ENCODE measurements around the gene IGFBP3. TPM values are rescaled to one million over a fixed set of nuclear protein-coding genes. Genes with fewer than 3 reads are reported as not detected.
"Not testable (repeated sequence)": the region's sequence is repeated elsewhere in the genome, so short reads cannot be mapped to it uniquely, and the experiment has no call there.

Gene IGFBP3
- total RNA-seq, 4 donors from 2014 or later: 60.6 to 187 (median 104) TPM

- H3K4me1 ChIP-seq: no peaks in the 10 kb centered on the region
- no peak overlapping the region for H3K27ac ChIP-seq (replicated peaks in 1 of 4)
- intact Hi-C loops (cut with DNase I): no loop called here
- H3K4me3 ChIP-seq: no peak overlapping the region
- WGBS: 93% methylated on average over 7 of the region's 7 CpGs
- no peaks in the 10 kb centered on the region for H3K9me3 ChIP-seq
- H3K36me3 ChIP-seq: no peaks in the 10 kb centered on the region
- DNase-seq (ENCODE audit: extremely low spot score): peak; percentile 89
- H3K27me3 ChIP-seq: no peaks in the 10 kb centered on the region
- no peak for TF ChIP-seq POLR2AphosphoS5 (IDR thresholded peaks at IDR 0.05)
- no peak for TF ChIP-seq POLR2A (IDR thresholded peaks at IDR 0.05; ENCODE audit: low read depth)
- TF ChIP-seq, protein P1, sequence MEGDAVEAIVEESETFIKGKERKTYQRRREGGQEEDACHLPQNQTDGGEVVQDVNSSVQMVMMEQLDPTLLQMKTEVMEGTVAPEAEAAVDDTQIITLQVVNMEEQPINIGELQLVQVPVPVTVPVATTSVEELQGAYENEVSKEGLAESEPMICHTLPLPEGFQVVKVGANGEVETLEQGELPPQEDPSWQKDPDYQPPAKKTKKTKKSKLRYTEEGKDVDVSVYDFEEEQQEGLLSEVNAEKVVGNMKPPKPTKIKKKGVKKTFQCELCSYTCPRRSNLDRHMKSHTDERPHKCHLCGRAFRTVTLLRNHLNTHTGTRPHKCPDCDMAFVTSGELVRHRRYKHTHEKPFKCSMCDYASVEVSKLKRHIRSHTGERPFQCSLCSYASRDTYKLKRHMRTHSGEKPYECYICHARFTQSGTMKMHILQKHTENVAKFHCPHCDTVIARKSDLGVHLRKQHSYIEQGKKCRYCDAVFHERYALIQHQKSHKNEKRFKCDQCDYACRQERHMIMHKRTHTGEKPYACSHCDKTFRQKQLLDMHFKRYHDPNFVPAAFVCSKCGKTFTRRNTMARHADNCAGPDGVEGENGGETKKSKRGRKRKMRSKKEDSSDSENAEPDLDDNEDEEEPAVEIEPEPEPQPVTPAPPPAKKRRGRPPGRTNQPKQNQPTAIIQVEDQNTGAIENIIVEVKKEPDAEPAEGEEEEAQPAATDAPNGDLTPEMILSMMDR (IDR thresholded peaks at IDR 0.05): no peak
- TF ChIP-seq EP300 (IDR thresholded peaks at IDR 0.05): no peak
Measured at GRCh38 chr7:45968312-45968711, 47.2 kb upstream of the IGFBP3 start.

DNA sequence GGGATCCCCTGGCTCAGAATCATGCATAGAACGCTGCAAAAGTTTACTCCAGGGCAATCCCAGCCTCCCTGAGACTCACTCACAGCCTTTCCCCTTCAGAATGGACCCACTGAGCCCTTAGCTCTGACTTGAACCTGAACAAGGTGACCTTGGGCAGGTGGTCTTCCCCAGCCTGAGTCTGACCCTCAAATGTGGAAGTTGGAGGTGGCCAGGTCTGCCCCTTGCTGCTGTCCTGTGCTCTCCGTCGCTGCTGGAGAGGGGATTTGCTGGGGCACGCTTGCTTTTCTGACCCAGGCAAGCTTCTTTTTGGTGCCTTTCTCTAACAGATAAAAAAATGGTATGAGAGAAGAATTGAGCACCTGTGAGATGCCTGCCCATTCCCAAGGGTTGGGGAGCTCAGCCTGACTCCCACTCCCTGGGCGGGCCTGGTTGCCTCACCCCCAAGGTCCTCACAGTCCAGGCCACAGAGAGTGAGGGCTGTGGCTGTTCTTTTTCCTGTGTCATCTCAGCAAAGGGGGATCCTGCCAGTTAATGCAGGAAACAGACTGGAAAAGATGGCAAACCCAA, 46.6 kb upstream of the IGFBP3 start:
- intact Hi-C loops (cut with DNase I): no loop called here
- H3K27me3 ChIP-seq: no peaks in the 10 kb centered on the region
- WGBS: 100% methylated on average over 1 of the region's 5 CpGs

GRCh38 chr7:45962861-45963260, 41.8 kb upstream of the IGFBP3 start:
- H3K27me3 ChIP-seq: no peaks in the 10 kb centered on the region
- 88% methylated on average over 3 of the region's 6 CpGs for WGBS
- H3K4me1 ChIP-seq: no peaks in the 10 kb centered on the region
- no peak overlapping the region for H3K4me3 ChIP-seq
- no peak for TF ChIP-seq POLR2AphosphoS5 (IDR thresholded peaks at IDR 0.05)
- TF ChIP-seq EP300 (IDR thresholded peaks at IDR 0.05): no peak
- no peaks in the 10 kb centered on the region for H3K9me3 ChIP-seq
- intact Hi-C loops (cut with DNase I): no loop called here
- H3K27ac ChIP-seq (replicated peaks in 1 of 4): no peak overlapping the region
- H3K36me3 ChIP-seq: no peaks in the 10 kb centered on the region
- DNase-seq (ENCODE audit: extremely low spot score): no peak

More for the DNA sequence above, 46.6 kb upstream of the IGFBP3 start:
- H3K27ac ChIP-seq (replicated peaks in 1 of 4): no peak overlapping the region
- H3K9me3 ChIP-seq: no peaks in the 10 kb centered on the region
- DNase-seq (ENCODE audit: extremely low spot score): peak; percentile 55
- no peak overlapping the region for H3K4me3 ChIP-seq
- no peak for TF ChIP-seq EP300 (IDR thresholded peaks at IDR 0.05)
- no peak for TF ChIP-seq POLR2AphosphoS5 (IDR thresholded peaks at IDR 0.05)
- TF ChIP-seq POLR2A (IDR thresholded peaks at IDR 0.05; ENCODE audit: low read depth): no peak
- TF ChIP-seq, protein P1 (IDR thresholded peaks at IDR 0.05): no peak
- H3K4me1 ChIP-seq: no peaks in the 10 kb centered on the region
- H3K36me3 ChIP-seq: no peaks in the 10 kb centered on the region

DNA sequence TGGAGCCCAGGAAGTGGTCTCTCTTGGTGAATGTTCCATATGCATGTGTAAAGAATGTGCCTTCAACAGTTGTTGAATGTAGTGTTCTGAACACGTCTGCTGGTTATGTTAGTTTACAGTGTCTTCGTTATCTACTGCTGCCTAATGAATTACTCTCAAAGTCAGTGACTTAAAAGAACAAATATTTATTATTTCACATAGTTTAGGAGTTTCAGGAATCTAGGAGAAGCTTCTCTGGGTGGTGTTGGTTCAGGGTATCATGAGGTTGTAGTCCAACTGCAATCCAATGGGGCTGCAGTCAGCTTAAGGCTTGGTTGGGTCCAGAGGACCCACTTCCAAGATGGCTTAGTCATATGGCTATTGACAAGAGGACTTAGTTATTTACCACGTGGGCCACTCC, 36.6 kb upstream of the IGFBP3 start:
- H3K27me3 ChIP-seq: no peaks in the 10 kb centered on the region
- no peak for DNase-seq (ENCODE audit: extremely low spot score)
- intact Hi-C loops (cut with DNase I): no loop called here
- TF ChIP-seq EP300 (IDR thresholded peaks at IDR 0.05): no peak
- no peak for TF ChIP-seq POLR2AphosphoS5 (IDR thresholded peaks at IDR 0.05)
- TF ChIP-seq, protein P1 (IDR thresholded peaks at IDR 0.05): no peak
- no peak for TF ChIP-seq POLR2A (IDR thresholded peaks at IDR 0.05; ENCODE audit: low read depth)
- H3K9me3 ChIP-seq: peaks cover 0 to 19% (median 3%) of the 10 kb centered on the region in 4 donors
- 96% methylated on average over 2 of the region's 3 CpGs for WGBS
- no peaks in the 10 kb centered on the region for H3K4me1 ChIP-seq
- H3K27ac ChIP-seq (replicated peaks in 1 of 4): no peak overlapping the region
- no peak overlapping the region for H3K4me3 ChIP-seq
- no peaks in the 10 kb centered on the region for H3K36me3 ChIP-seq

GRCh38 chr7:45955286-45955685, 34.2 kb upstream of the IGFBP3 start:
- no peak overlapping the region for H3K27ac ChIP-seq (replicated peaks in 1 of 4)
- intact Hi-C loops (cut with DNase I): no loop called here
- H3K36me3 ChIP-seq: no peaks in the 10 kb centered on the region
- H3K4me3 ChIP-seq: no peak overlapping the region
- no peaks in the 10 kb centered on the region for H3K4me1 ChIP-seq
- WGBS: 92% methylated on average over 1 of the region's 1 CpG
- H3K27me3 ChIP-seq: no peaks in the 10 kb centered on the region
- H3K9me3 ChIP-seq: peaks cover 0 to 19% (median 3%) of the 10 kb centered on the region in 4 donors
- DNase-seq (ENCODE audit: extremely low spot score): no peak
- TF ChIP-seq POLR2A (IDR thresholded peaks at IDR 0.05; ENCODE audit: low read depth): no peak
- TF ChIP-seq POLR2AphosphoS5 (IDR thresholded peaks at IDR 0.05): no peak
- TF ChIP-seq, protein P1 (IDR thresholded peaks at IDR 0.05): no peak
- no peak for TF ChIP-seq EP300 (IDR thresholded peaks at IDR 0.05)

DNA sequence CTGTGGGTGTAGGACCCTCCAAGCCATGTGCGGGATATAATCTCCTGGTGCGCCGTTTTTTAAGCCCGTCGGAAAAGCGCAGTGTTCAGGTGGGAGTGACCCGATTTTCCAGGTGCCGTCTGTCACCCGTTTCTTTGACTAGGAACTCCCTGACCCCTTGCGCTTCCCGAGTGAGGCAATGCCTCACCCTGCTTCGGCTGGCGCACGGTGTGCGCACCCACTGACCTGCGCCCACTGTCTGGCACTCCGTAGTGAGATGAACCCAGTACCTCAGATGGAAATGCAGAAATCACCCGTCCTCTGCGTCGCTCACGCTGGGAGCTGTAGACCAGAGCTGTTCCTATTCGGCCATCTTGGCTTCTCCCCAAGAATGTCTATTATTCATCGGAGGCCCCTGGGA, 32.0 kb upstream of the IGFBP3 start:
- H3K4me1 ChIP-seq; intact Hi-C loops (cut with DNase I): not testable (repeated sequence)

More for the DNA sequence above, 32.0 kb upstream of the IGFBP3 start:
- H3K27ac ChIP-seq (replicated peaks in 1 of 4); H3K4me3 ChIP-seq; H3K27me3 ChIP-seq; DNase-seq (ENCODE audit: extremely low spot score); H3K36me3 ChIP-seq: not testable (repeated sequence)
- WGBS: 93% methylated on average over 21 of the region's 23 CpGs
- H3K9me3 ChIP-seq: peaks cover 0 to 19% (median 3%) of the 10 kb centered on the region in 4 donors

All from esophagus muscularis mucosa (tissue), 4 donors.